ENCODE data around the gene ATAT1.
A peak's percentile ranks its signal among the peaks of the same experiment; 100 is the strongest.

The ATAT1 gene

GRCh38 chr6:30687659-30688431, 61.2 kb downstream of the ATAT1 start:
- peaks cover 21% of the 10 kb centered on the region; the same call in 1 of the 2 replicates for H4K20me1 ChIP-seq
- H3K4me1 ChIP-seq, result peaks cover 34% of the 10 kb centered on the region
- TF ChIP-seq Cebpa-rat (IDR thresholded peaks at IDR 0.05), result no peak
- H3K36me3 ChIP-seq, result peaks cover 10% of the 10 kb centered on the region
- peak overlapping the region; percentile 100 for H3K27ac ChIP-seq
- peak overlapping the region; percentile 91 for H3K4me3 ChIP-seq
- peak overlapping the region; percentile 100 for H3K9ac ChIP-seq
- no peaks in the 10 kb centered on the region for H3K27me3 ChIP-seq
- peak overlapping the region; percentile 100 for H3K4me2 ChIP-seq
- no peaks in the 10 kb centered on the region for H3K9me3 ChIP-seq

GRCh38 chr6:30688569-30688968, 61.9 kb downstream of the ATAT1 start:
- H3K36me3 ChIP-seq, result peaks cover 7% of the 10 kb centered on the region
- H3K4me3 ChIP-seq, result peak overlapping the region; percentile 91
- peak overlapping the region; percentile 100 for H3K4me2 ChIP-seq
- H3K4me1 ChIP-seq, result peaks cover 34% of the 10 kb centered on the region
- peak overlapping the region; percentile 100 for H3K9ac ChIP-seq
- no peaks in the 10 kb centered on the region for H3K27me3 ChIP-seq
- no peaks in the 10 kb centered on the region for H3K9me3 ChIP-seq
- no peak for TF ChIP-seq Cebpa-rat (IDR thresholded peaks at IDR 0.05)
- H4K20me1 ChIP-seq, result peaks cover 15% of the 10 kb centered on the region; the same call in 1 of the 2 replicates
- peak overlapping the region; percentile 100 for H3K27ac ChIP-seq

GRCh38 chr6:30689022-30689865, 62.6 kb downstream of the ATAT1 start:
- H3K36me3 ChIP-seq, result peaks cover 4% of the 10 kb centered on the region
- peaks cover 34% of the 10 kb centered on the region for H3K4me1 ChIP-seq
- peak overlapping the region; percentile 91 for H3K4me3 ChIP-seq
- peaks cover 11% of the 10 kb centered on the region; the same call in 1 of the 2 replicates for H4K20me1 ChIP-seq
- no peaks in the 10 kb centered on the region for H3K9me3 ChIP-seq
- peak overlapping the region; percentile 100 for H3K27ac ChIP-seq
- peak overlapping the region; percentile 100 for H3K4me2 ChIP-seq
- H3K9ac ChIP-seq, result peak overlapping the region; percentile 100
- no peak for TF ChIP-seq Cebpa-rat (IDR thresholded peaks at IDR 0.05)
- no peaks in the 10 kb centered on the region for H3K27me3 ChIP-seq

GRCh38 chr6:30689985-30690384, 63.3 kb downstream of the ATAT1 start:
- Histone ChIP-seq H3K9ac (peak overlapping the region; percentile 100), H3K4me1 (peaks cover 34% of the 10 kb centered on the region)

GRCh38 chr6:30690403-30691207, 63.9 kb downstream of the ATAT1 start, which contains the start of gene NRM:
Gene NRM (minus strand): TSS chr6:30690984. CDS start chr6:30690974, 10 bp downstream.
- Histone ChIP-seq H3K36me3 (peaks cover 3% of the 10 kb centered on the region; the same call in 1 of the 2 replicates), H4K20me1 (peaks cover under 1% of the 10 kb centered on the region; the same call in 1 of the 2 replicates), H3K27me3 (no peaks in the 10 kb centered on the region), H3K4me1 (peaks cover 34% of the 10 kb centered on the region), H3K4me2 (peak within 1 kb of the TSS; percentile 100), H3K9ac (peak within 1 kb of the TSS; percentile 100), H3K27ac (peak within 1 kb of the TSS; percentile 100), H3K4me3 (peak within 1 kb of the TSS; percentile 91), H3K9me3 (no peaks in the 10 kb centered on the region)
- TF ChIP-seq Cebpa-rat (IDR thresholded peaks at IDR 0.05), result no peak

More at GRCh38 chr6:30689985-30690384, 63.3 kb downstream of the ATAT1 start:
- no peak for TF ChIP-seq Cebpa-rat (IDR thresholded peaks at IDR 0.05)
- peak overlapping the region; percentile 91 for H3K4me3 ChIP-seq
- peaks cover 3% of the 10 kb centered on the region; the same call in 1 of the 2 replicates for H3K36me3 ChIP-seq
- no peaks in the 10 kb centered on the region for H3K9me3 ChIP-seq
- H3K27ac ChIP-seq, result peak overlapping the region; percentile 100
- H3K4me2 ChIP-seq, result peak overlapping the region; percentile 100
- H3K27me3 ChIP-seq, result no peaks in the 10 kb centered on the region
- peaks cover 7% of the 10 kb centered on the region; the same call in 1 of the 2 replicates for H4K20me1 ChIP-seq

GRCh38 chr6:30691208-30691847, 64.7 kb downstream of the ATAT1 start:
- peak overlapping the region; percentile 100 for H3K9ac ChIP-seq
- H3K27me3 ChIP-seq, result no peaks in the 10 kb centered on the region
- H3K4me2 ChIP-seq, result peak overlapping the region; percentile 100
- peaks cover 7% of the 10 kb centered on the region; the same call in 1 of the 2 replicates for H3K36me3 ChIP-seq
- no peak for TF ChIP-seq Cebpa-rat (IDR thresholded peaks at IDR 0.05)
- H3K27ac ChIP-seq, result peak overlapping the region; percentile 100
- no peaks in the 10 kb centered on the region for H4K20me1 ChIP-seq
- H3K4me3 ChIP-seq, result peak overlapping the region; percentile 91
- no peaks in the 10 kb centered on the region for H3K9me3 ChIP-seq
- H3K4me1 ChIP-seq, result peaks cover 34% of the 10 kb centered on the region
